Renal pelvis (tissue), 4 donors: ENCODE results near the gene SHKBP1. TPM values are rescaled to one million over a fixed set of nuclear protein-coding genes. Genes with fewer than 3 reads are reported as not detected.
"Not testable (repeated sequence)": the region's sequence is repeated elsewhere in the genome, so short reads cannot be mapped to it uniquely, and the experiment has no call there.

Experiments
- DNase-seq: peaks from one replicate; pipeline ENCODE4 v3.0.0-alpha.2; 2013
- polyA plus RNA-seq, 3 donors: library from polyadenylated mRNA; unstranded; fragments of 120-200 nt; gene quantifications; one replicate each; pipeline ENCODE4 v1.2.1, GENCODE V29; 2013; ENCODE audit not compliant: insufficient read length in 3 of 3

Gene SHKBP1
- polyA plus RNA-seq, 3 donors = 47.9 to 60.1 (median 57.9) TPM

- DNase-seq = peak; percentile 72
These were observed 27.5 kb upstream of the SHKBP1 start for GRCh38 chr19:40549007-40549708.

GRCh38 chr19:40550951-40551350, 25.7 kb upstream of the SHKBP1 start:
- no peak for DNase-seq

GRCh38 chr19:40552848-40553247, 23.8 kb upstream of the SHKBP1 start:
- DNase-seq = no peak

- DNase-seq = no peak
These were observed 22.5 kb upstream of the SHKBP1 start for GRCh38 chr19:40553885-40554857.

GRCh38 chr19:40555978-40556689, 20.5 kb upstream of the SHKBP1 start:
- no peak for DNase-seq

GRCh38 chr19:40556953-40557530, 19.6 kb upstream of the SHKBP1 start:
- DNase-seq = no peak

- no peak for DNase-seq
These were observed 17.3 kb upstream of the SHKBP1 start for GRCh38 chr19:40559394-40559793.

GRCh38 chr19:40560092-40560507, 16.6 kb upstream of the SHKBP1 start:
- no peak for DNase-seq

GRCh38 chr19:40561947-40562346, 14.7 kb upstream of the SHKBP1 start:
- no peak for DNase-seq

- DNase-seq = not testable (repeated sequence)
These were observed 12.1 kb upstream of the SHKBP1 start for GRCh38 chr19:40564535-40564934.

GRCh38 chr19:40565355-40565754, 11.3 kb upstream of the SHKBP1 start:
- no peak for DNase-seq

- no peak for DNase-seq
These were observed 10.7 kb upstream of the SHKBP1 start for GRCh38 chr19:40565910-40566495.

GRCh38 chr19:40567040-40567749, 9.5 kb upstream of the SHKBP1 start:
- DNase-seq = no peak

- no peak for DNase-seq
These were observed 8.8 kb upstream of the SHKBP1 start for GRCh38 chr19:40567750-40568494.

GRCh38 chr19:40570313-40571004, 6.2 kb upstream of the SHKBP1 start:
- DNase-seq = peak; percentile 96

- DNase-seq = no peak
These were observed 5.7 kb upstream of the SHKBP1 start for GRCh38 chr19:40571005-40571318.

- DNase-seq = no peak
These were observed 4.7 kb upstream of the SHKBP1 start for GRCh38 chr19:40571831-40572495.

- no peak for DNase-seq
These were observed 1.3 kb upstream of the SHKBP1 start for GRCh38 chr19:40575326-40575725.

- DNase-seq = no peak
These were observed 505 bp upstream of the SHKBP1 start for GRCh38 chr19:40576151-40576584.
